ENCODE measurements around the gene PAPPA2.

GRCh38 chr1:176609556-176610408 lies 146.8 kb downstream of the PAPPA2 start:
- TF ChIP-seq CTCF (IDR thresholded peaks at IDR 0.05) (no peak), POLR2A (IDR thresholded peaks at IDR 0.05) (no peak)

Data from lower leg skin (tissue), 3 donors.